ENCODE measurements around the gene ADK.
"Not testable (repeated sequence)": the region's sequence is repeated elsewhere in the genome, so short reads cannot be mapped to it uniquely, and the experiment has no call there.

Gene ADK

GRCh38 chr10:74333174-74333573, 182.2 kb downstream of the ADK start:
- Mint-ChIP-seq H3K36me3 (ENCODE audit: insufficient read depth) (peaks cover 3% of the 10 kb centered on the region), H3K4me1 (no peaks in the 10 kb centered on the region), H3K27ac (ENCODE audit: low read depth) (no peak overlapping the region), H3K9me3 (no peaks in the 10 kb centered on the region), H3K27me3 (no peaks in the 10 kb centered on the region), H3K4me3 (no peak overlapping the region)
- no peak for ATAC-seq (replicated peaks; ENCODE audit: extremely low read depth, poor library complexity, severe bottlenecking)
- DNase-seq (ENCODE audit: low spot score in 2 of 2): no peak

GRCh38 chr10:74334221-74334620, 183.2 kb downstream of the ADK start:
- no peaks in the 10 kb centered on the region for H3K27me3 Mint-ChIP-seq

GRCh38 chr10:74335501-74335900, 184.5 kb downstream of the ADK start:
- DNase-seq (ENCODE audit: low spot score in 2 of 2) (no peak), ATAC-seq (replicated peaks; ENCODE audit: extremely low read depth, poor library complexity, severe bottlenecking) (no peak)
- H3K27me3 Mint-ChIP-seq: no peaks in the 10 kb centered on the region
- H3K9me3 Mint-ChIP-seq: no peaks in the 10 kb centered on the region
- H3K36me3 Mint-ChIP-seq (ENCODE audit: insufficient read depth): peaks cover 3% of the 10 kb centered on the region
- H3K27ac Mint-ChIP-seq (ENCODE audit: low read depth): no peak overlapping the region
- no peaks in the 10 kb centered on the region for H3K4me1 Mint-ChIP-seq
- no peak overlapping the region for H3K4me3 Mint-ChIP-seq

More at GRCh38 chr10:74334221-74334620, 183.2 kb downstream of the ADK start:
- no peaks in the 10 kb centered on the region for H3K9me3 Mint-ChIP-seq
- H3K4me3 Mint-ChIP-seq: no peak overlapping the region
- H3K27ac Mint-ChIP-seq (ENCODE audit: low read depth): no peak overlapping the region
- DNase-seq (ENCODE audit: low spot score in 2 of 2) (no peak), ATAC-seq (replicated peaks; ENCODE audit: extremely low read depth, poor library complexity, severe bottlenecking) (no peak)
- peaks cover 3% of the 10 kb centered on the region for H3K36me3 Mint-ChIP-seq (ENCODE audit: insufficient read depth)
- no peaks in the 10 kb centered on the region for H3K4me1 Mint-ChIP-seq

- no peak overlapping the region for H3K27ac Mint-ChIP-seq (ENCODE audit: low read depth)
- ATAC-seq (replicated peaks; ENCODE audit: extremely low read depth, poor library complexity, severe bottlenecking): no peak
- peaks cover 2% of the 10 kb centered on the region for H3K9me3 Mint-ChIP-seq
- H3K36me3 Mint-ChIP-seq (ENCODE audit: insufficient read depth): peaks cover 1% of the 10 kb centered on the region
- H3K4me3 Mint-ChIP-seq: no peak overlapping the region
- no peaks in the 10 kb centered on the region for H3K4me1 Mint-ChIP-seq
- DNase-seq (ENCODE audit: low spot score in 2 of 2): no peak
- H3K27me3 Mint-ChIP-seq: no peaks in the 10 kb centered on the region
Observed at GRCh38 chr10:74337330-74338016, 186.5 kb downstream of the ADK start.

- H3K27me3 Mint-ChIP-seq: no peaks in the 10 kb centered on the region
- peaks cover 13% of the 10 kb centered on the region for H3K9me3 Mint-ChIP-seq
Observed at GRCh38 chr10:74342991-74343390, 192.0 kb downstream of the ADK start.

GRCh38 chr10:74343804-74344203, 192.8 kb downstream of the ADK start:
- DNase-seq (ENCODE audit: low spot score in 2 of 2) (no peak), ATAC-seq (replicated peaks; ENCODE audit: extremely low read depth, poor library complexity, severe bottlenecking) (no peak)
- peaks cover 13% of the 10 kb centered on the region for H3K9me3 Mint-ChIP-seq
- no peaks in the 10 kb centered on the region for H3K4me1 Mint-ChIP-seq
- no peak overlapping the region for H3K27ac Mint-ChIP-seq (ENCODE audit: low read depth)
- H3K36me3 Mint-ChIP-seq (ENCODE audit: insufficient read depth): peaks cover 3% of the 10 kb centered on the region
- no peak overlapping the region for H3K4me3 Mint-ChIP-seq
- H3K27me3 Mint-ChIP-seq: no peaks in the 10 kb centered on the region

More at GRCh38 chr10:74342991-74343390, 192.0 kb downstream of the ADK start:
- Mint-ChIP-seq H3K36me3 (ENCODE audit: insufficient read depth) (peaks cover 3% of the 10 kb centered on the region), H3K4me3 (no peak overlapping the region), H3K27ac (ENCODE audit: low read depth) (no peak overlapping the region), H3K4me1 (no peaks in the 10 kb centered on the region)
- ATAC-seq (replicated peaks; ENCODE audit: extremely low read depth, poor library complexity, severe bottlenecking): no peak
- no peak for DNase-seq (ENCODE audit: low spot score in 2 of 2)

- DNase-seq (ENCODE audit: low spot score in 2 of 2): no peak
- H3K27ac Mint-ChIP-seq (ENCODE audit: low read depth): no peak overlapping the region
- H3K4me1 Mint-ChIP-seq: no peaks in the 10 kb centered on the region
- peaks cover 3% of the 10 kb centered on the region for H3K36me3 Mint-ChIP-seq (ENCODE audit: insufficient read depth)
- no peak for ATAC-seq (replicated peaks; ENCODE audit: extremely low read depth, poor library complexity, severe bottlenecking)
- no peaks in the 10 kb centered on the region for H3K27me3 Mint-ChIP-seq
- peaks cover 13% of the 10 kb centered on the region for H3K9me3 Mint-ChIP-seq
- H3K4me3 Mint-ChIP-seq: no peak overlapping the region
Observed at GRCh38 chr10:74344306-74344705, 193.3 kb downstream of the ADK start.

GRCh38 chr10:74347522-74347921, 196.5 kb downstream of the ADK start:
- Mint-ChIP-seq H3K4me1 (no peaks in the 10 kb centered on the region), H3K9me3 (peaks cover 10% of the 10 kb centered on the region), H3K27ac (ENCODE audit: low read depth) (no peak overlapping the region)

GRCh38 chr10:74353021-74353420, 202.0 kb downstream of the ADK start:
- not testable (repeated sequence) for H3K27me3 Mint-ChIP-seq; H3K36me3 Mint-ChIP-seq (ENCODE audit: insufficient read depth); H3K9me3 Mint-ChIP-seq; H3K27ac Mint-ChIP-seq (ENCODE audit: low read depth); H3K4me1 Mint-ChIP-seq; DNase-seq (ENCODE audit: low spot score in 2 of 2); ATAC-seq (replicated peaks; ENCODE audit: extremely low read depth, poor library complexity, severe bottlenecking); H3K4me3 Mint-ChIP-seq

More at GRCh38 chr10:74347522-74347921, 196.5 kb downstream of the ADK start:
- ATAC-seq (replicated peaks; ENCODE audit: extremely low read depth, poor library complexity, severe bottlenecking): no peak
- Mint-ChIP-seq H3K36me3 (ENCODE audit: insufficient read depth) (peaks cover 2% of the 10 kb centered on the region), H3K4me3 (no peak overlapping the region), H3K27me3 (no peaks in the 10 kb centered on the region)
- DNase-seq (ENCODE audit: low spot score in 2 of 2): no peak

GRCh38 chr10:74361678-74362077, 210.7 kb downstream of the ADK start:
- DNase-seq (ENCODE audit: low spot score in 2 of 2) (no peak), ATAC-seq (replicated peaks; ENCODE audit: extremely low read depth, poor library complexity, severe bottlenecking) (no peak)
- H3K27ac Mint-ChIP-seq (ENCODE audit: low read depth): no peak overlapping the region
- peaks cover 21% of the 10 kb centered on the region for H3K9me3 Mint-ChIP-seq
- H3K4me1 Mint-ChIP-seq: peaks cover 9% of the 10 kb centered on the region
- peaks cover 6% of the 10 kb centered on the region for H3K36me3 Mint-ChIP-seq (ENCODE audit: insufficient read depth)
- H3K4me3 Mint-ChIP-seq: no peak overlapping the region
- no peaks in the 10 kb centered on the region for H3K27me3 Mint-ChIP-seq

- ATAC-seq (replicated peaks; ENCODE audit: extremely low read depth, poor library complexity, severe bottlenecking): no peak
- no peak overlapping the region for H3K4me3 Mint-ChIP-seq
- peaks cover 6% of the 10 kb centered on the region for H3K36me3 Mint-ChIP-seq (ENCODE audit: insufficient read depth)
- H3K27ac Mint-ChIP-seq (ENCODE audit: low read depth): no peak overlapping the region
- DNase-seq (ENCODE audit: low spot score in 2 of 2): no peak
- peaks cover 9% of the 10 kb centered on the region for H3K4me1 Mint-ChIP-seq
- peaks cover 21% of the 10 kb centered on the region for H3K9me3 Mint-ChIP-seq
- no peaks in the 10 kb centered on the region for H3K27me3 Mint-ChIP-seq
Observed at GRCh38 chr10:74363727-74364126, 212.7 kb downstream of the ADK start.

- Mint-ChIP-seq H3K36me3 (ENCODE audit: insufficient read depth) (peaks cover 7% of the 10 kb centered on the region), H3K9me3 (peaks cover 21% of the 10 kb centered on the region)
Observed at GRCh38 chr10:74365109-74365508, 214.1 kb downstream of the ADK start.

GRCh38 chr10:74371696-74372095, 220.7 kb downstream of the ADK start:
- ATAC-seq (replicated peaks; ENCODE audit: extremely low read depth, poor library complexity, severe bottlenecking) (no peak), DNase-seq (ENCODE audit: low spot score in 2 of 2) (no peak)
- Mint-ChIP-seq H3K4me1 (no peaks in the 10 kb centered on the region), H3K27ac (ENCODE audit: low read depth) (no peak overlapping the region), H3K9me3 (no peaks in the 10 kb centered on the region), H3K36me3 (ENCODE audit: insufficient read depth) (peaks cover 5% of the 10 kb centered on the region), H3K4me3 (no peak overlapping the region), H3K27me3 (no peaks in the 10 kb centered on the region)

More at GRCh38 chr10:74365109-74365508, 214.1 kb downstream of the ADK start:
- Mint-ChIP-seq H3K4me3 (no peak overlapping the region), H3K27ac (ENCODE audit: low read depth) (no peak overlapping the region), H3K27me3 (no peaks in the 10 kb centered on the region), H3K4me1 (peaks cover 9% of the 10 kb centered on the region)
- ATAC-seq (replicated peaks; ENCODE audit: extremely low read depth, poor library complexity, severe bottlenecking) (no peak), DNase-seq (ENCODE audit: low spot score in 2 of 2) (no peak)
